HG03175 (cell line): ENCODE results near the gene L3HYPDH.

Experiments used
- ATAC-seq: cut with Tn5 transposase; IDR thresholded peaks from one replicate; pipeline ENCODE4 v1.9.1; 2021; ENCODE audit warnings: mild to moderate bottlenecking, moderate library complexity; ENCODE audit not compliant: unreplicated experiment

L3HYPDH gene

GRCh38 chr14:59483819-59484638, at the start of gene L3HYPDH, which contains the start of gene JKAMP:
Gene L3HYPDH (minus strand): TSS chr14:59484408. CDS start chr14:59484316, 92 bp downstream.
Gene JKAMP (plus strand): TSS chr14:59484517. CDS start chr14:59484590, 73 bp downstream.
- ATAC-seq = peak; percentile 91

- ATAC-seq = no peak
These were observed 48.2 kb upstream of the L3HYPDH start for GRCh38 chr14:59532419-59532818.

DNA sequence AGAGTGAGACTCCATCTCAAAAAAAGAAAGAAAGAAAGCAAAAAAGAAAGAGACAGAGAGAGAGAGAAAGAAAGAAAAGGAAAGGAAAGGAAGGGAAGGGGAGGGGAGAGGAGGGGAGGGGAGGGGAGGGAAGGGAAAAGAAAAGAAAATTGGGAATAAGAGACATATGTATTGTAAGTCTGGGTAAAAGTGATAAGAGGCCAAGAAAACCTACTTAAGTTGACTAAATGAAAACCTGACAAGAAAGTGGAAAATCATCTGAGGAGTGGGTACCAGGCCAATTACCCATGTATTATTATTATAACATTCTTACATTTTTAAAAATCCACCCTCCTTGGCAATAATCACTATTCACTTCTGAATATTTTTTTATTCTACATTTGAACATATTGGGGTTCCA, 46.1 kb upstream of the L3HYPDH start:
- no peak for ATAC-seq

GRCh38 chr14:59529189-59529588, 45.0 kb upstream of the L3HYPDH start:
- no peak for ATAC-seq

- ATAC-seq = no peak
These were observed 36.0 kb upstream of the L3HYPDH start for GRCh38 chr14:59520224-59520623.

DNA sequence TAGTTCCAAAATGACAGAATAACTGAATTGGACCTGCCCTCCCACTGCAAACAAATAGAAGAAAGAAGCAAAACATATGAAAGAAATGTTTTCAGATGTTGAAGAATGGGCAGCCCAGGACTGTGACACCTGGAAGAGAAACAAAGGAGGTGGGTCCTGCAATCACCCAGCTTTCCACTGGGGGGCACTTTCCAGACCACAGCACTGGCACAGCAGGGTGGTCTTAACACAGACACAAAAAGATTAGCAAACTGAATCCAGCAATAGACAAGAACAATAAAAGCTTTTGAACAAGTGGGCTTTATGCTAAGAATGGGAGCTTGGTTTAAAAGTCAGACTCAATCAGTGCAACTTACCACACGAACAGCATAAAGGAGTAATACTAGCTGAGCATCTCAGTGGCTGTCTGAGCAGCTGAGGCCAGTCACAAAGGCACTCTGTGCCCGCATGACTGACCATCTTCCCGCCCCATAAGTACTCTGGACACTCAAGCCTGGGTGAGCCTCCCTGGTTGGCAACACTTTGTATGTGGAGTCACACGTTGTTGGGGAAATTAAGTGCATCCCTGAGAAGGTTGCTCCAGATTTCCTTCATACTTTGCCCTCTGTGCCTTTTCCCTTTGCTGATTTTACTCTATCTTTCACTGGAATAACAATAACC, 27.8 kb upstream of the L3HYPDH start:
- ATAC-seq = peak; percentile 45

DNA sequence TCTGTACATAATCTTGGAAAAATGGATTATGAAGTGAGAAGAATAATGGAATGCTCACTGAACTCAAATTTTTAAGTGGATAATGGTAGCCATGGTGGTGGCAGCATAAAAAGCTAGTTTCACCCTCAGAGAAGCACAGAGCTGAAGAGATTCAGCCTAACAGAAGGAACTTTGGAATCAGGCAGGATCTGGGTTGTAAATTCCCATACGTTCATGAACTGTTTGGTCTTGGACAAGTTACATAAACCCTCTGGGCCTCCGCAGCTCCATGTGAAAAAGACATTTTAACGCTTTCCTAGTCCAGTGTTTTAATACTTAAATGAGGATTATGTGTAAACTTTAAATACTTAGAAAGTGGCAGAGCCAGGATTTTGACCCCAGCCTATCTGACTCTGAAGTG, 26.8 kb upstream of the L3HYPDH start:
- no peak for ATAC-seq

- no peak for ATAC-seq
These were observed 25.8 kb upstream of the L3HYPDH start for GRCh38 chr14:59510001-59510400.

DNA sequence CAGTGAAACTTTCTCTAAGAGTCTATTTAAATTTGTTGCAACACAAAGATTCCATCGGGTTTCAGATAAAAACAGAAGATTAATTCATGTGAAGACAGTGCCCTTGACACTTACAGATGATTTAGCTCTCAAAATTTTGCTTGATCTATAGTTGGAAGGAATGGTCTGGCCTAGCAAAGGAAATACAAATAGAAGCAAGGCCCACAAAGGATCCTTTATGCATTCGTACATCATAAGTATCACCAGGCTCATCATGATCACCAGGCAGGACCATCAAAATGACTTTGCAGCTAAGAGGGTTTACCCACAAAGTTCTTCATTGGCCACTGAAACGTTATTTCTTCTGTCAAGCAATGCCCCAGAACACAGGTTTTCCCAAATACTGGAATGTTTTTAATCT, 24.9 kb upstream of the L3HYPDH start:
- ATAC-seq = no peak

- no peak for ATAC-seq
These were observed 23.5 kb upstream of the L3HYPDH start for GRCh38 chr14:59507752-59508103.

DNA sequence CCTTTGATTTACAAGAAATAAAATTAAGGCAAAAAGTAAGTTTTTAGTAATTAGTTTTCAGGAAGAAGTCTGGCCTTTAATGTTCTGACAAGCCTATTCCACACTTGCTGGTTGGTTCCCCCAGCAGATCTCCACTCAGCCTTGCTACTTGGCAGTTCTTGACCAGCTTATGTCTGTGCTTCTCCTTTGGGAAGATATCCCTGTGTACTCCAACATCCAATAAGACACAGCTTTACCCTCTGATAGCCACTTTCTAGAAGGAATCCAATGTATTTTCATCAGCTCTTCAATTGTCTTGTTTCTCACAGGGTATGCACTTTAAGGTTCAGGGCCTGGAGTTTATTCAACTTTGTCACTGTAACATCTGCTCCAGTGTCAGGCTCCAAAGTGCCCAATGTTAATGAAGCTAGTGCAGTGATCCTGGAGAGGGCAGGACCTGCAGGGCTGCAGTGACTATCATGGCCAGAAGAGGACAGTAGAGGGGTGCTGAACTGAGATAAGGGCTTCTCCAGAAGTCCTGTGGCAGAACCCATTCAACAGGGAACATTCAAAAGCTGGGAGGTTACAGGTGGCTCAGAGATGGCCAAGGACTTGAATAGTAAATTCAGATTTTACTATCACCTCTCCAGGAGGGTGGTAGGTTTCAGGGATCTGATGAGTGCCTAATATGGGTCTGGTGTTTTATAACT, 23.0 kb upstream of the L3HYPDH start:
- ATAC-seq = peak; percentile 83

GRCh38 chr14:59503256-59503655, 19.0 kb upstream of the L3HYPDH start:
- no peak for ATAC-seq

DNA sequence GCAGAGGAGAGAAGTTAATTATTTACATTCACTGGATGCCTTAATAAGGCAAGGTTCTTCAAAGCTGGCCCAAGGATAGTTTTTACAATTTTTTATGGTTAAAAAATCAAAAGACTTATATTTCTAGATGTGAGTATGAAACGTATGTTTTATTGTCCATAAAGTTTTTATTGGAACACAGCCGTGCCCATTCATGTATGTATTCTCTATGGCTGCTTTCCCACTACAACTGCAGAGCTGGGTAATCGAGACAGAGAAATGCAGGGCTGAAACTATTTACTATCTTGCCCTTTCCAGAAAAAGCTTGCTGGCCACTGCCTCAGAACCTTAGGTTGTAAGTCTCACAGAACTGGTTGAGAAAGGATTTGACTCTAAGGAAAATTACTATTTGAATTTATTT, 16.5 kb upstream of the L3HYPDH start:
- ATAC-seq = no peak

GRCh38 chr14:59492384-59492783, 8.2 kb upstream of the L3HYPDH start:
- no peak for ATAC-seq

DNA sequence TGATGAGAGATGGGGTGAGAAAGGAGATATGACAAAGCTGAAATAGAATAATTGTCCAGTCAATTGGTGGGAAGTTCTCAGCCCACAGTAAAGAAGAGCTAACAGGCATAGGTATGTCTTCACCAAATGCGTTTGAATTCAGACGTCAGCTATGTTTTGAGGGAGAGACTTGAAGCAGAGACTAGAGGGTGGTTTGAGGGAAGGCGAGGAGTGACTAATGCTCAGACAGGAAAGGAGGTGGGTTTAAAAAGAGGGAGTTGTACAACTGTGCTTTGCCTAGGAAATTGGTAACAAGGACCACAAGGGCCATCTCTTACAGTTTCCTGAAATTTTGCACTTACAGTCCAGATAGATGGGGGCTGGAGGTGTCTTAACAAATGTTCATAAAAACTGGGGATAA, 6.5 kb upstream of the L3HYPDH start:
- no peak for ATAC-seq

DNA sequence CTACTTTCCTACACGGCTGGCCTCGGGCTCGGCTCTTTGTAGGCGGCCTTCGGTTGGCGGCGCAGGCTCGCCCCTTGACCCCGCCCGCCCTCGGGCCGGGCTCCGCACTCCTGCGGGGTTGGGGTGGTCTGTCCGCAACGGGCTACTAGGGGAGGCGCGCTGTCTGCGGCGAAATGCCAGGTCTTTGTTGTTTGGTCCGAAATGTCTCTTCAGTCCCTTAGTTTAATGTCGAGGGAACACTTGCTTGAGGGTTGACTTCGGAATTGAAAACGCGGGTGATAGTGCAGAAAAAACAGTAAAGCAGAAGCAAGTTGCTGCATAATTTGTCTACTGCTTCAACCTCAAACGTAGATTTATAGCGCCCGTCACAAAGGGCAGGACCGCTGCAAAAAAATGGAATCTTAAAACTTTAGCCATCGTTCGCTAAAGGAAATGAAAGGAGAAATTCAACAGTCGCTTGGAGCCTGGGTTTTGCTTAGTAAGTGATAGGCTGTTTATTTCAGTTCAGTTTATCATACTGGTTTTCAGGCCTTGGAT, 499 bp upstream of the L3HYPDH start:
- peak; percentile 51 for ATAC-seq

DNA sequence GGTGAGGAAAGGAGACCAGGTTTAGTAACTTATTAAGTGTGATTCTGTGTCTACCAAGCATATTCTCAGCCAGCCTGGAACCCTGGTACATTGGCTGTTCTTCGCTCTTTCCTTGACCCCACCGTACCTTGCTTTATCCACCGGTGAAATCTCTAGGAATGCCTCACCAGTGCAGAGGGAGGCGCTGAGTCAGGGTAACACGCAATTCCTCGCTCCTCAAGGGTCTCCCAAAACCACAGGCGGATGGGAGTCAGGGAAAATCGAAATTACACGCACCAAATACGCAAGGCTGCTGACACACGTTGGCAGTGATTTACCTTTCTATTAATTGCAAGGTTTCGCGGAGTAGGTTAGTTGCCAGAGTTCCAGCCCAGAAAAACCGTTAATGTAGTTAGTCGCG, 845 bp downstream of the L3HYPDH start:
- ATAC-seq = no peak

GRCh38 chr14:59482541-59483331, 1.5 kb downstream of the L3HYPDH start:
- ATAC-seq = no peak

- ATAC-seq = no peak
These were observed 2.2 kb downstream of the L3HYPDH start for GRCh38 chr14:59481871-59482540.

- ATAC-seq = no peak
These were observed 2.8 kb downstream of the L3HYPDH start for GRCh38 chr14:59481407-59481806.
